Measurements from ENCODE around the gene PODXL2.

The PODXL2 gene

GRCh38 chr3:127612966-127613365 lies 16.0 kb upstream of the PODXL2 start:
- ChIA-PET POLR2A (no interaction called here), CTCF (interaction anchor here (0.6 to 1.4 kb wide), 2 partner anchors 23 to 38 kb away, joined by 3 to 4 read pairs; no protein-coding TSS in a partner anchor)
- TF ChIP-seq CTCF (IDR thresholded peaks at IDR 0.05; ENCODE audit: control extremely low read depth, extremely low read depth, low read depth, missing control alignments), result no peak
- DNase-seq (ENCODE audit: extremely low spot score), result no peak

GRCh38 chr3:127613406-127613805 lies 15.6 kb upstream of the PODXL2 start:
- ChIA-PET POLR2A (no interaction called here), CTCF (interaction anchor here (1.4 kb wide), 1 partner anchor 38 kb away, joined by 4 read pairs; no protein-coding TSS in a partner anchor)
- TF ChIP-seq CTCF (IDR thresholded peaks at IDR 0.05; ENCODE audit: control extremely low read depth, extremely low read depth, low read depth, missing control alignments), result no peak
- DNase-seq (ENCODE audit: extremely low spot score), result no peak

- no peak for DNase-seq (ENCODE audit: extremely low spot score)
- POLR2A ChIA-PET, result no interaction called here
- no peak for TF ChIP-seq CTCF (IDR thresholded peaks at IDR 0.05; ENCODE audit: control extremely low read depth, extremely low read depth, low read depth, missing control alignments)
- CTCF ChIA-PET, result interaction anchor here (0.8 kb wide), 1 partner anchor 16 kb away, joined by 3 read pairs; no protein-coding TSS in a partner anchor
Observed at GRCh38 chr3:127614928-127615589, 13.9 kb upstream of the PODXL2 start.

- POLR2A ChIA-PET, result no interaction called here
- no peak for DNase-seq (ENCODE audit: extremely low spot score)
- CTCF ChIA-PET, result interaction anchor here (0.8 kb wide), 1 partner anchor 17 kb away, joined by 3 read pairs; no protein-coding TSS in a partner anchor
- TF ChIP-seq CTCF (IDR thresholded peaks at IDR 0.05; ENCODE audit: control extremely low read depth, extremely low read depth, low read depth, missing control alignments), result no peak
Observed at GRCh38 chr3:127615631-127616305, 13.2 kb upstream of the PODXL2 start.

GRCh38 chr3:127616836-127617605 lies 12.0 kb upstream of the PODXL2 start:
- ChIA-PET CTCF (no interaction called here), POLR2A (no interaction called here)
- no peak for TF ChIP-seq CTCF (IDR thresholded peaks at IDR 0.05; ENCODE audit: control extremely low read depth, extremely low read depth, low read depth, missing control alignments)
- no peak for DNase-seq (ENCODE audit: extremely low spot score)

- ChIA-PET POLR2A (no interaction called here), CTCF (interaction anchor here (1.3 kb wide), 1 partner anchor 21 kb away, joined by 3 read pairs; the partner anchor contains the start of gene MCM2)
- no peak for TF ChIP-seq CTCF (IDR thresholded peaks at IDR 0.05; ENCODE audit: control extremely low read depth, extremely low read depth, low read depth, missing control alignments)
- no peak for DNase-seq (ENCODE audit: extremely low spot score)
Observed at GRCh38 chr3:127618891-127619290, 10.1 kb upstream of the PODXL2 start.

Measured in GM10248 (cell line).